Erythroblast (primary cell): Measurements from ENCODE around the gene CRCP.
"Not testable (repeated sequence)": the region's sequence is repeated elsewhere in the genome, so short reads cannot be mapped to it uniquely, and the experiment has no call there.

Experiments
- GATA1 ChIP-seq: IDR thresholded peaks from 2 replicates; pipeline ENCODE4 v1.6.1; 2011; ENCODE audit warnings: low read depth, mild to moderate bottlenecking, control low read depth, low read length, moderate library complexity
- POLR2A ChIP-seq: IDR thresholded peaks from 2 replicates; pipeline ENCODE4 v1.6.1; 2011; ENCODE audit warnings: mild to moderate bottlenecking, low read length

DNA sequence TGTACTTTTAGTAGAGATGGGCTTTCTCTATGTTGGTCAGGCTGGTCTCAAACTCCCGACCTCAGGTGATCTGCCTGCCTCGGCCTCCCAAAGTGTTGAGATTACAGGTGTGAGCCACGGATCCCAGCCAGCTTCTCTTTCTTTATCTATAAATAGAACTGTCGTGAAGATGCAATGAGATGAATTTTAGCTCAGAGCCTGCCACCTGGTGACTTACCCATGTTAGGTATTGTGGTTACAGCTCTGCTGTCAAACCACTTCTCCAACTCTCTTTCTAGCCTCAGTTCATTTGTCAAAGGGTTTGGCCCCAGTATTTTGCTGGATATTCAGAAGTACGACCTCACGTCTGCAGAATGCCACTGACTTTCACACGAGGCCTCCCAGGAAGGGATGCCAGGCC lies 42.4 kb upstream of the CRCP start:
- not testable (repeated sequence) for TF ChIP-seq POLR2A, GATA1
